Adrenal gland (tissue), 5 donors: ENCODE results near the gene CADM4.
"Not testable (repeated sequence)": the region's sequence is repeated elsewhere in the genome, so short reads cannot be mapped to it uniquely, and the experiment has no call there.

Experiments used
- CTCF ChIP-seq, 6 experiments: fragments of 450-650 bp in 4 of 6; fragments of 200-600 bp in 2 of 6; sonication (generic) in 1 of 6; IDR thresholded peaks; 1 replicate in 5 of 6; 2 replicates in 1 of 6; pipeline versions ENCODE4 v1.5.1 to v1.8.0; 2016 to 2021; ENCODE audit warnings: antibody characterized with exemption in 6 of 6, mild to moderate bottlenecking in 2 of 6, moderate library complexity in 1 of 6
- POLR2A ChIP-seq, 2 donors: fragments of 450-650 bp; IDR thresholded peaks; one replicate each; pipeline ENCODE4 v1.6.1; 2017; ENCODE audit warnings: antibody characterized with exemption in 2 of 2, mild to moderate bottlenecking in 2 of 2, moderate library complexity in 1 of 2
- donor health status: DM: no; HTN: no; CAD: no.

GRCh38 chr19:43635561-43635940 is 4.1 kb downstream of the CADM4 start:
- TF ChIP-seq CTCF, POLR2A (IDR thresholded peaks at IDR 0.05): not testable (repeated sequence)
